Motor neuron (in vitro differentiated cells): ENCODE results near the gene BCL7A. TPM values are rescaled to one million over a fixed set of nuclear protein-coding genes. Genes with fewer than 3 reads are reported as not detected.
"Not testable (repeated sequence)": the region's sequence is repeated elsewhere in the genome, so short reads cannot be mapped to it uniquely, and the experiment has no call there.

Experiments
- ATAC-seq, 8 experiments: fragments of 200-7000 bp; cut with Tn5 transposase; replicated peaks in 6 of 8; 2 replicates each; pipeline ENCODE4 v1.8.0; 2021; ENCODE audit warnings: mild to moderate bottlenecking in 8 of 8, moderate library complexity in 8 of 8
- H3K27ac ChIP-seq, 2 donors: fragments of 250-450 bp; sonication (Bioruptor Pico); 2 replicates each; pipeline ENCODE4 v1.9.0; 2021; ENCODE audit warnings: antibody characterized with exemption in 2 of 2, mild to moderate bottlenecking in 2 of 2, moderate library complexity in 1 of 2
- H3K4me1 ChIP-seq, 2 donors: fragments of 250-450 bp; sonication (Bioruptor Pico); replicated peaks in 1 of 2; 2 replicates each; pipeline ENCODE4 v1.6.1; 2021; ENCODE audit warnings: antibody characterized with exemption in 2 of 2, mild to moderate bottlenecking in 2 of 2, moderate library complexity in 1 of 2
- H3K4me3 ChIP-seq, 5 donors: fragments of 250-450 bp; sonication (Bioruptor Pico); 2 replicates each; pipeline ENCODE4 v1.9.0; 2021; ENCODE audit warnings: antibody characterized with exemption in 5 of 5, mild to moderate bottlenecking in 5 of 5, moderate library complexity in 4 of 5
- WGBS, 10 experiments: fragments of 450-650 bp; shearing (Covaris generic); methylation state at CpG; one replicate each; pipeline ENCODE4 v1.0.0; 2022; 5-methylcytosine and 5-hydroxymethylcytosine counted together
- in situ Hi-C, 9 experiments: fragments of 400-800 bp; cut with MboI; loops; one replicate each; pipeline ENCODE4 v1.15.0; 2021; ENCODE audit warnings: low sequenced_read_pairs in 9 of 9, low pct_unique_long_range_greater_than_20kb in 2 of 9; ENCODE audit not compliant: unreplicated experiment in 9 of 9
- total RNA-seq, 8 experiments: library from RNA; unstranded; fragments of 300-600 nt; gene quantifications; 2 replicates each; pipeline versions ENCODE4 v1.2.3 to v1.2.4, GENCODE V29; 2022

BCL7A gene
- total RNA-seq, 8 experiments from 2014 or later = 1.2 to 68.2 (median 28.2) TPM

DNA sequence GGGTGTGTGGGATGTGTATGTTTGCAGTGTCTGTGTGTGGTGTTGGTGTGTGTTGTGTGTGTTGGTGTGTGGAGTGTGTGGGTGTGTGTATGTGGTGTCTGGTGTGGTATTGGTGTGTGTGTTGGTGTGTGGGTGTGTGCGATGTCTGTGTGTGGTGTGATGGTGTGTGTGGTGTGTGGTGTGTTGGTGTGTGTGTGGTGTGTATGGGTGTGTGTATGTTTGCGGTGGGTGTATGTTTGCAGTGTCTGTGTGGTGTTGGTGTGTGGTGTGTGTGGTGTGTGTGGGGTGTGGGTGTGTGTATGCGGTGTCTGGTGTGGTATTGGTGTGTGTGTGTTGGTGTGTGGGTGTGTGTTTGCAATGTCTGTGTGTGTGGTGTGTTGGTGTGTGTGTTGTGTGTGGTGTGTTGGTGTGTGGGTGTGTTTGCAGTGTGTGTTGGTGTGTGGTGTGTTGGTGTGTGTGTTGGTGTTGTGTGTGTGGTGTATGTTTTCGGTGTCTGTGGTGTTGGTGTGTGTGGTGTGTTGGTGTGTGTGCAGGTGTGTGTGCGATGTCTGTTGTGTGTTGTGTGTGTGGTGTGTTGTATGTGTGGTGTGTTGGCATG, 72.6 kb downstream of the BCL7A start:
- Histone ChIP-seq H3K4me3 (no peak overlapping the region), H3K27ac (no peak overlapping the region), H3K4me1 (peaks cover 19 to 28% of the 10 kb centered on the region in 2 donors)
- in situ Hi-C loops = no loop called here
- 85 to 100% (median 100%) methylated on average over 1 to 4 of the region's 5 CpGs; no CpG with 5 or more reads in 1 of the 10 experiments for WGBS, 10 experiments
- no peak for ATAC-seq

DNA sequence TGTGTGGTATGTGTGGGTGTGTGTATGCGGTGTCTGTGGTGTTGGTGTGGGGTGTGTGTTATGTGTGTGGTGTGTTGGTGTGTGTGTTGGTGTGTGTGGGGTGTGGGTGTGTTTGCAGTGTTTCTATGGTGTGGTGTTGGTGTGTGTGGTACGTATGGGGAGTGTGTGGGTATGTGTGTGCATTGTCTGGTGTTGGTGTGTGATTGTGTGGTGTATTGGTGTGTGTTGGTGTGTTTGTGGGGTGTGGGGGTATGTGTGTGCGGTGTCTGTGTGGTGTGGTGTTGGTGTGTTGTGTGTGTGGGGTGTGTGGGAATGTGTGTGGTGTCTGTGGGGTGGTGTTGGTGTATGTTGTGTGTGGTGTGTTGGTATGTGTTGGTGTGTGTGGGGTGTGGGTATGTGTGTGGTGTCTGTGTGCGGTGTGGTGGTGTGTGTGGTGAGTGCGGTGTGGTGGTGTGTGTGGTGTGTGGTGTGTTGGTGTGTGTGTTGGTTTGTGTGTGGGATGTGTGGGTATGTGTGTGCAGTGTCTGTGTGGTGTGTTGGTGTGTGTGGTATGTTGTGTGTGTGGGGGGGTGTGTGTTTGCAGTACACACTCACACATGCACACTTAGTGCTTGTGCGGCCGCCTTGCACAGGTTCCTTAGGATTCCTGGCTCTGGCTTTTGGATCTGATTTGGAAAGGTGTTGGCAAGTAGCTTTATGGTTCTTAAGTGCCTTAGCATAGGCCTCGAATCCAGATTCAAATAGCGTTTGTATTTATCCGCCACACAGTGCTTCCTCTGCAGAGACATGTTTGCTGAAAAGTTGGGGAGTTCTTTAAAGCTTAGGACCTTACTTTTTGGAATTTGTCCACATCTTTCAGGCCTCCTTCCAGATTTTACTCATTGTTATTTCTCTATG, 73.3 kb downstream of the BCL7A start:
- H3K27ac ChIP-seq = no peak overlapping the region
- no peak for ATAC-seq

DNA sequence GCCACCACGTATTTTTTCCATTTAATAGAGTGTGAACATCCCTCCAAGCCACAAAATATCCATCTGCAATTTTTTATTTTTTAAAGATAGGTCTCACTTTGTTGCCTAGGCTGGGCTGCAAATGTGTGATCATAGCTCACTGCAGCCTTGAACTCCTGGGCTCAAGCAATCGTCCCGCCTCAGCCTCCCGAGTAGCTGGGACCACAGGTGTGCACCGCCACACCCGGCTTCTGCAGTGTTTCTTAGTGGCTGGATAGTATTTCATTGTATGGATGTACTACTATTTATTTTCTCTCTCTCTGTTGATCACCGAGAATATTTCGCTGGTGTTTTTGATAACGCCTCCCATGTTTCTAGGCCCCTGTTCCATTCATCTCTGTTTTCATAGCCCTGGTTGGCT, 74.3 kb downstream of the BCL7A start:
- ATAC-seq = no peak
- Histone ChIP-seq H3K4me3 (no peak overlapping the region), H3K4me1 (peaks cover 15 to 30% of the 10 kb centered on the region in 2 donors), H3K27ac (no peak overlapping the region)
- WGBS, 10 experiments = 81 to 100% (median 93%) methylated on average over 1 to 7 of the region's 9 CpGs; no CpG with 5 or more reads in 2 of the 10 experiments
- in situ Hi-C loops = no loop called here

More for the DNA sequence above, 73.3 kb downstream of the BCL7A start:
- in situ Hi-C loops = no loop called here
- H3K4me3 ChIP-seq = no peak overlapping the region
- peaks cover 15 to 33% of the 10 kb centered on the region in 2 donors for H3K4me1 ChIP-seq
- WGBS, 10 experiments = 55 to 84% (median 81%) methylated on average over 2 to 9 of the region's 10 CpGs

DNA sequence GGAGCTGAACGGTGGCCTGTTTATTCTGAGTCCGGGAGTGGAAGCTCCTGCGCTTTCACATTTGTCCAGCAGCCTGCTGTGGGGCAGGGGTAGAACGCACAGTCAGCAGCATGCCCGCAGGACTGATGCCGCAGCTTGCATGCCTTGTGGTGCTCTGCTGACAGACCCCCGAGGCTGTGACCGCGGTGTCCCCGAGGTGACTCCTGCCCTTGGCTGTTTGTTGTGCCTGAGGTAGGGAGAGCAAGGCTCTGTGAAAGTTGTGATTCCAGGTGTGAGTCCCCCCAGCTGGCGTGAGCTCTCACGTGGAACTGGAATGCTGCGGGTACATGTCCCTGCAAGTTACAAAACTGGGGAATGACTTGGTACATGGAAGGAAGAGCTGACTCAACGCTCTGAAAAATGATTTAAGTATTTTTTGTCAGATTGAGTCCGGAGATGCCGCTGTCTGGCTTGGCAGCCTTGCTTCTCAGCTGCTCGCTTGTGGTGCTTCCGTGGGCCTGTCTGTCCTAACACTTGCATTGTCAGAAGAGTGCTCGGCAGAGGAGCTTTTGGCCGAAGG, 75.0 kb downstream of the BCL7A start:
- no peak overlapping the region for H3K4me3 ChIP-seq
- in situ Hi-C loops = no loop called here
- peaks cover 15 to 30% of the 10 kb centered on the region in 2 donors for H3K4me1 ChIP-seq
- ATAC-seq = no peak
- H3K27ac ChIP-seq = peak overlapping the region in 1 of 2 donors; percentile 88
- 65 to 100% (median 93%) methylated on average over 1 to 12 of the region's 20 CpGs; no CpG with 5 or more reads in 1 of the 10 experiments for WGBS, 10 experiments

DNA sequence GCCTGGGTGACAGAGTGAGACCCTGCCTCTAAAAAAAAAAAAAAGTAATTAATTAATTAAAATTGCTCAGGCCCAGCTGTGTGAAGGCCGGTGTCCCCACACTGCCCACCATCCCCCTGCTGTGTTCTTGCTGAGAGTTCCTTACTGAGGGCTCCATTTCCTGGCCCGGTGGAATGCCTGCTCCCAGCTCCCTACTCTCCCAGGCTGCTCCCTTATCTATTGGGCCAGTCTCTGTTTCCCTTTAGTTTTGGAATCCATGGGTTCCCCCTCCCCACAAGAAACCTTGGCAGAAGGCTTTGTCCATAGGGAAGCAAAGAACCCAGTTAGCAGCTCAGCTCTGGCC, 75.9 kb downstream of the BCL7A start:
- Histone ChIP-seq H3K4me3 (no peak overlapping the region), H3K4me1 (peaks cover 15 to 30% of the 10 kb centered on the region in 2 donors), H3K27ac (peak overlapping the region; percentile 74 to 88)
- 0 to 100% (median 60%) methylated on average over 1 to 2 of the region's 2 CpGs; no CpG with 5 or more reads in 3 of the 10 experiments for WGBS, 10 experiments
- peak in 6 of 8 experiments; percentile 3 to 31 (median 12) for ATAC-seq
- in situ Hi-C loops = no loop called here

DNA sequence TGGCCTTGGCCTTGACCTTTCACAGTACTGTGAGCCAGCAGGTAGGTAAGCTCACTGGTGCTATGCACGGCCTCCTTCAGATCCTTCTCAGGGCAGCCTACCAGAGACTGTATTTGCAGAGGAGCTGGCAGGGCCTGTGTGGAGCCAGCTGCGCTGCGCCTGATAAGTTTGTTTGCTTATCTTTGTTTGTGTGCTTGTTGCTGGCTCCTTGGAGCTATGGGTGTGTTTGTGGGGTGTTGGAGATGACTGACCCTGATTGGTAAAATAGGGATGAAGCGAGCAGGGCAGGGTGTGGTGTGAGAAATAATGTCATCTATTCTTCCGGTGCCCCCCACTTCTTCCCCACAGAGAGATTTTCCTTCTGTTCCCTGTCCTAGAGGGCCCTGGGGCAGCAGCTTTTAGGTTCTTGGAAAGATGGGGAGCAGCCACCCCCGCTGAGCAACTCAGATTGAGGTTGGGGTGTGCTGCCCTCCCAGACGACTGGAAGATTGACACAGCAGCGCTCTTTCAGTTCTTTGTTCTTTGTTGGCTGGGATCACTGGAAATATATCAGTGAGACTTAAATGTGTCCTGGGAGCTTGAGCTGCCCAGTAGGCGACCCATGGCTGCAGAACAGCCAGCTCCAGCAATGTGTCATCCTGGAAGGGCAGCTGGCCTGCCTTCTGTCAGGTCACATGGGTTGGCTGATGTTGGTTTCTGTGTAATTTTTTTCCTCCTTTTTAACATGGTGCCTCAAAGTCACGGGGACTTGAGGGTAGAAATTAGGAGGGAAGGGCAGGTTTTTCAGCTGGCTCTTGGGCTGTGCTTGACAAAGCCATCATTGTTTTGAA, 76.5 kb downstream of the BCL7A start:
- ATAC-seq = peak; percentile 58 to 96 (median 94)
- WGBS, 10 experiments = 21 to 83% (median 40%) methylated on average over 1 to 7 of the region's 10 CpGs; no CpG with 5 or more reads in 3 of the 10 experiments
- H3K4me3 ChIP-seq = no peak overlapping the region
- in situ Hi-C loops = no loop called here
- H3K4me1 ChIP-seq = peaks cover 15 to 30% of the 10 kb centered on the region in 2 donors
- H3K27ac ChIP-seq = peak overlapping the region; percentile 74 to 88

DNA sequence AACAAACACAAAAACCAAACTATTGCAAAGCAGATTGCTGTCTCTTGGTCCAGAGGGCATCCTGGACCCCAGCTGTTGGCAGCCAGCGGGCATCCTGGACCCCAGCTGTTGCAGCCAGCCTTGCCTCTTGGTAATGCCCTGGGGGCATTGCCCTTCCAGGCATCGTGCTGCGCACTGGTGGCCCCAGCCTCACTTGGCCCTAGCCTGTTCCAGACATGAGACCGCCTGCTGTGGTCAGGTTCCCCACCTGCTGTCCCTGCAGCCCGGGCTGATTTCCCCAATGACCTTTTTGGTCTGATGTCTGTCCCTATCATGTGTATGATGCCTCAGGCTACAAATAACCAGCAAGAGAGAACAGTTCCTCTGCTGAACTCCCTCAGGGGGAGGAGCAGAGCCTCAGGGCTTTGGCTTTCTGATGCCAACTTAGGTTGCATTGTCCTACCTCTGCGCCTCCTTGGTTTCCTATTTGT, 77.6 kb downstream of the BCL7A start:
- in situ Hi-C loops = no loop called here
- peak overlapping the region in 1 of 2 donors; percentile 74 for H3K27ac ChIP-seq
- H3K4me1 ChIP-seq = peaks cover 23 to 30% of the 10 kb centered on the region in 2 donors
- H3K4me3 ChIP-seq = no peak overlapping the region
- 60 to 100% (median 95%) methylated on average over 1 to 4 of the region's 6 CpGs; no CpG with 5 or more reads in 1 of the 10 experiments for WGBS, 10 experiments
- ATAC-seq = no peak

DNA sequence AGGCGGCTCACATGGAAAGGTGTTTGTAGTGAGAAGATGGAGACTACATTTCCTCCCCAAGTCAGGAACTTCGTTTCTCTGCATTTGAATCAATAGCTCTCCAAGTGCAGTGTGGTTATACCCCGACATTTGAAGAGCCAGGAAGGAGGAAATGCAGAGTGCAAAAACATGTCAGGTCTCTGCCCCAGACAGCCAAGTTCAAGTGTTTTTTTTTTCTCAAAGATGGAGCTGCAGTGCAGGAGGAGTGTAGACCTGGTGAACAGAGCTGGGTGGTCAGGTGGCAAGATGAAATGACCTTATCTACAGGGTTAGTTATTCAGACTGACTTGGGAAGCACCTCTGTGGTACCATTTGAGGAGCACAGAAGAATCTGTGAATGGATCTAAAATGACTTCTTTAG, 78.2 kb downstream of the BCL7A start:
- ATAC-seq = no peak
- in situ Hi-C loops = no loop called here
- 20 to 100% (median 70%) methylated on average over 1 to 3 of the region's 3 CpGs; no CpG with 5 or more reads in 2 of the 10 experiments for WGBS, 10 experiments
- no peak overlapping the region for H3K4me3 ChIP-seq
- H3K4me1 ChIP-seq = peaks cover 26 to 30% of the 10 kb centered on the region in 2 donors
- peak overlapping the region in 1 of 2 donors; percentile 25 for H3K27ac ChIP-seq

DNA sequence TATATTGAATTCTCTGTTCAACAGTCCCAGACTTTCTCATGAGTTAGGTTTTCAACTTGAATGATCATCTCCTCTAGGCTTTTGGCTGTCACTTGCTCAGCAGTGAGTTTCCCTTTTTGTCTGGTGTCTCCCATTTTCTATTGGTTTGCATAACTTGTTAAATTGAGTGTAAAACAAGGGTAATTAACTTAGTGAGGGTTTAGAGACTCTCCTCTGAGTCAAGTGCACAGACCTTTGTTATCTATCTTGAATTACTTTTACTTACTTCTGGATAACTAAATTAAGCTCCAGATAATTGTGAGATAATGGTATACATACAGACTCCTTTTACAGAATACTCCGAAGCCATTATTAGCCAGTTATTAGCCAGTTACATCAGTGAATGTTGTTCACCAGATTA, 78.9 kb downstream of the BCL7A start:
- H3K27ac ChIP-seq = no peak overlapping the region
- in situ Hi-C loops = no loop called here

DNA sequence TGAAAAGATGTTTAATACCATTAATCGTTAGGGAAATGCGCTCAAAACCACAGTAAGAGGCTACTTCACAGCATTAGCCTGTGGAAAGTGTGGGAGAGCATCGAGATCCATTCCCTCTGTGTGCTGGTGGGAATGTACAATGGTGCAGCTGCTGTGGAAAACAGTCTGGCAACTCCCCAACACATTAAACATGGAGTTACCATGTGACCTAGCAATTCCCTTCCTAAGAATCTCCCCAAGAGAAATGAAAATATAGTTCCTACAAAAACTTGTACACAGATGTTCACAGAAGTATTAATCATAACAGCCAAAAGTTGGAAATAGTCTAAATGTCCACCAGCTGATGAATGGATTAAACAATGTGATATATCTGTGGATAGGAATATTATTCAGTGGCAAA, 80.6 kb downstream of the BCL7A start:
- Histone ChIP-seq H3K27ac (no peak overlapping the region), H3K4me1 (peaks cover 26 to 28% of the 10 kb centered on the region in 2 donors), H3K4me3 (no peak overlapping the region)
- in situ Hi-C loops = no loop called here
- WGBS, 10 experiments = 53 to 100% (median 94%) methylated on average over 1 to 3 of the region's 3 CpGs; no CpG with 5 or more reads in 1 of the 10 experiments
- no peak for ATAC-seq

More for the DNA sequence above, 78.9 kb downstream of the BCL7A start:
- Histone ChIP-seq H3K4me1 (peaks cover 26 to 30% of the 10 kb centered on the region in 2 donors), H3K4me3 (no peak overlapping the region)
- ATAC-seq = no peak
- WGBS, 10 experiments = 67 to 100% (median 100%) methylated on average over 1 of the region's 1 CpG; no CpG with 5 or more reads in 1 of the 10 experiments

DNA sequence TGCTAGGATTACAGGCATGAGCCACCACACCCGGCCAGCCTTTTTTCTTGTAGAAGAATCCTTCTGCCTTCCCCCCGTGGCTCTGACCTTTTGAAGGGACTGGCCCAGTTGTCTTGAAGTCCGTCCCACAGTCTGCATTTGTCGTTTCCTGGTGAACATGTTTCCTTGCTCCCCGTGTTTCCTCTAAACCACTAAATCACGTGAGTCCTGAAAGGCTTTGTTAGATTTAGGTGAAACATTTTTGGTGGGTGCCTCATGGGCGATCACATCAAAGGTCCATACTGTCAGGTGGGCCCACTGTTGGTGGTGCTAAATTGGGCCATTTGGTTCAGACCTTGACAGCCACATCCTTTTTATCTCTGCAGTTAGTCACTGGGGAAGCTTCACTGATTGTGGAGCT, 83.2 kb downstream of the BCL7A start:
- WGBS, 10 experiments = 78 to 100% (median 95%) methylated on average over 1 to 6 of the region's 7 CpGs; no CpG with 5 or more reads in 4 of the 10 experiments
- Histone ChIP-seq H3K4me3 (no peak overlapping the region), H3K4me1 (peaks cover 3 to 11% of the 10 kb centered on the region in 2 donors), H3K27ac (no peak overlapping the region)
- ATAC-seq = no peak
- in situ Hi-C loops = no loop called here

DNA sequence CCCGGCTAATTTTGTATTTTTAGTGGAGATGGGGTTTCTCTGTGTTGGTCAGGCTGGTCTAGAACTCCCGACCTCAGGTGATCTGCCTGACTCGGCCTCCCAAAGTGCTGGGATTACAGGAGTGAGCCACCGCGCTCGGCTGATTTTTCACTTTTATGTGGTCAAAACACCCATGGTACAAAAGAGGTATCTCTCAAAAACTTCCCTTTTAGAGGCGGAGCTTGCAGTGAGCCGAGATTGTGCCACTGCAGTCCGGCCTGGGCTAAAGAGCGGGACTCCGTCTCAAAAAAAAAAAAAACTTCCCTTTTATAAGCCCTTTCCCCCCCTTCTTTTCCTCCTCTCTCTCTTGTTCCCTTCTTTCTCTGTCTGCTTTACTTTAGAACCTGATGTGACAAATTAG, 83.8 kb downstream of the BCL7A start:
- WGBS, 10 experiments = 78 to 98% (median 90%) methylated on average over 2 to 8 of the region's 11 CpGs
- peaks cover 0 to 11% of the 10 kb centered on the region in 2 donors for H3K4me1 ChIP-seq
- in situ Hi-C loops, ATAC-seq, H3K27ac ChIP-seq, H3K4me3 ChIP-seq: not testable (repeated sequence)
